Common myeloid progenitor, CD34-positive (primary cell): ENCODE data around the gene POLDIP3.
"Not testable (repeated sequence)": the region's sequence is repeated elsewhere in the genome, so short reads cannot be mapped to it uniquely, and the experiment has no call there.

Experiments
- CTCF ChIA-PET: fragments of 350-600 bp; sonication (Branson Sonifier 250); formaldehyde crosslinking; loops from one replicate; lab custom pipeline; 2021; ENCODE audit warnings: antibody characterized with exemption; lab: Charles Lee
- POLR2A ChIA-PET: fragments of 350-600 bp; sonication (Branson Sonifier 250); formaldehyde crosslinking; loops from one replicate; lab custom pipeline; 2021; ENCODE audit warnings: antibody characterized with exemption; lab: Charles Lee
- DNase-seq, 3 donors: peaks; one replicate each; pipeline versions ENCODE4 v3.0.0 to v3.0.0-alpha.2; 2013
- H3K27ac ChIP-seq, 2 experiments: 1 replicate in 1 of 2; 2 replicates in 1 of 2; pipeline ENCODE4 v1.7.0; 2013; ENCODE audit warnings: inconsistent platforms in 2 of 2, low read length in 2 of 2, mild to moderate bottlenecking in 2 of 2, low read depth in 1 of 2, moderate library complexity in 1 of 2; ENCODE audit not compliant: severe bottlenecking in 2 of 2, insufficient read depth in 1 of 2, poor library complexity in 1 of 2
- H3K27me3 ChIP-seq, 5 experiments: replicated peaks in 2 of 5; 1 replicate in 3 of 5; 2 replicates in 2 of 5; pipeline versions ENCODE4 v1.6.1 to v1.7.0; 2013; ENCODE audit warnings: low read length in 4 of 5, mild to moderate bottlenecking in 2 of 5, moderate library complexity in 2 of 5, inconsistent platforms in 1 of 5; ENCODE audit not compliant: insufficient read depth in 5 of 5, control insufficient read depth in 4 of 5
- H3K36me3 ChIP-seq, 4 experiments: 1 replicate in 2 of 4; 2 replicates in 2 of 4; pipeline versions ENCODE4 v1.6.1 to v1.7.0; 2013; ENCODE audit warnings: low read length in 3 of 4, control low read depth in 1 of 4, mild to moderate bottlenecking in 1 of 4; ENCODE audit not compliant: control insufficient read depth in 4 of 4, insufficient read depth in 4 of 4
- H3K4me1 ChIP-seq, 4 experiments: 1 replicate in 3 of 4; 2 replicates in 1 of 4; pipeline versions ENCODE4 v1.6.1 to v1.7.1; 2013; ENCODE audit warnings: low read length in 3 of 4, mild to moderate bottlenecking in 3 of 4, control low read depth in 1 of 4, inconsistent platforms in 1 of 4, moderate library complexity in 1 of 4; ENCODE audit not compliant: control insufficient read depth in 4 of 4, insufficient read depth in 4 of 4; ENCODE audit errors: control extremely low read depth in 1 of 4
- H3K4me3 ChIP-seq, 7 experiments: 1 replicate in 4 of 7; 2 replicates in 3 of 7; pipeline versions ENCODE4 v1.5.1 to v1.7.0; 2013; ENCODE audit warnings: mild to moderate bottlenecking in 7 of 7, low read length in 6 of 7, moderate library complexity in 6 of 7, inconsistent platforms in 2 of 7, low read depth in 2 of 7, control low read depth in 1 of 7; ENCODE audit not compliant: insufficient read depth in 4 of 7, control insufficient read depth in 1 of 7; ENCODE audit errors: extremely low read depth in 1 of 7
- H3K9me3 ChIP-seq, 5 experiments: 1 replicate in 4 of 5; 2 replicates in 1 of 5; pipeline versions ENCODE4 v1.6.1 to v1.7.1; 2013; ENCODE audit warnings: low read length in 4 of 5, mild to moderate bottlenecking in 2 of 5, inconsistent platforms in 1 of 5, low read depth in 1 of 5, moderate library complexity in 1 of 5; ENCODE audit not compliant: control insufficient read depth in 4 of 5, insufficient read depth in 2 of 5; ENCODE audit errors: control extremely low read depth in 1 of 5
- WGBS: methylation state at CpG from one replicate; pipeline ENCODE4 v1.1.5; 2013; ENCODE audit not compliant: insufficient coverage; 5-methylcytosine and 5-hydroxymethylcytosine counted together

POLDIP3 gene

DNA sequence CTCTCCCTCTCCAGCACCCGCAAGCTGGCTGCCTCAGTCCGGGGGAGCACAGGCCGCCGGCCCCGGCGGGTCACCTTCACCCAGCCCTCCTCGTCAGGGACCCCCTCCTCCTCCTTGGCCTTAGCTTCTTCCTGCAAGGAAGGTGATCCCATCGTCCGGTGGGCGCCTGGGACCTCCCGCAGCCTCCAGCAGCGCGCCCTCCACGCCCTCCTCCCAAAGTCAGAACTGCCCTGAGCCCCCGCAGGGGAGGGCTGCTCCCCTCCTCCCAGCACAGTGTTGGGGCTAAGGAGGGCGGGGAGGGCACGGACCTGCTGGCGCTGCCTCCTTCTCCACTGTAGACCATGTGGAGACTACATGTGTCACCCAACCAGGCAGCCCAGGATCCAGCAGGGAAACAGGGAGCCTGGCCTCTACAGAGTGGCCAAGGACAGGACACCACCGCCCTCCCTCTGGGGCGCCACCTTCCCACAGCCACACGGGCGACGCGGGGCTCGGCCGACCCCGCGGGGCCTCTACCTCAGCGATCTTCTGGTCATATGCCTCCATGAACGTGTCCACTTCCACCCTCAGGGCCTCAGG, 38.6 kb downstream of the POLDIP3 start:
- H3K4me1 ChIP-seq, H3K27ac ChIP-seq, CTCF ChIA-PET, H3K4me3 ChIP-seq, DNase-seq, H3K9me3 ChIP-seq, H3K27me3 ChIP-seq, POLR2A ChIA-PET: not testable (repeated sequence)
- WGBS, result 99% methylated on average over 9 of the region's 30 CpGs
- peaks cover 0 to 46% (median 28%) of the 10 kb centered on the region in 4 experiments for H3K36me3 ChIP-seq

DNA sequence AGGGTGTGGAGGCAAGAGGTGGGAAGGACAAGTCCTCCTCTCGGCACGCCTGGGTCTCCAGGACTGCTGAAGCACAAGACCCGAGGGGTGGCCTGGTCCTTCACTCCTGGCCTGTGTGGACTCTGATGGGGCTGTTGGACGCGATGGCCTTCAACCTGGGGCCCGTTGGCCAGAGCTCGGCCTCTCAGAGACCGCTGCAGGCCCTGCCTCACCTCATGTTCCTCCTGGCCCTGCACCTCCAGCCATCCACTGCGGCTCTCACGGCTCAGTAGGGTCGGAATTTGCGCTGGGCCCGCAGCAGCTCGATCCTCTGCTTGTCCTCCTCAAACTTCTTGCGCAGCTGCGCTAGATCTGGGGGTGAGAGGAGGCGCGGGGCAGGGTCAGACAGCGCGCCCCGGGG, 40.2 kb downstream of the POLDIP3 start:
- CTCF ChIA-PET, H3K4me1 ChIP-seq, DNase-seq, H3K4me3 ChIP-seq, POLR2A ChIA-PET, H3K27me3 ChIP-seq, H3K9me3 ChIP-seq, H3K27ac ChIP-seq: not testable (repeated sequence)
- 98% methylated on average over 7 of the region's 21 CpGs for WGBS
- H3K36me3 ChIP-seq, result peaks cover 0 to 53% (median 28%) of the 10 kb centered on the region in 4 experiments

DNA sequence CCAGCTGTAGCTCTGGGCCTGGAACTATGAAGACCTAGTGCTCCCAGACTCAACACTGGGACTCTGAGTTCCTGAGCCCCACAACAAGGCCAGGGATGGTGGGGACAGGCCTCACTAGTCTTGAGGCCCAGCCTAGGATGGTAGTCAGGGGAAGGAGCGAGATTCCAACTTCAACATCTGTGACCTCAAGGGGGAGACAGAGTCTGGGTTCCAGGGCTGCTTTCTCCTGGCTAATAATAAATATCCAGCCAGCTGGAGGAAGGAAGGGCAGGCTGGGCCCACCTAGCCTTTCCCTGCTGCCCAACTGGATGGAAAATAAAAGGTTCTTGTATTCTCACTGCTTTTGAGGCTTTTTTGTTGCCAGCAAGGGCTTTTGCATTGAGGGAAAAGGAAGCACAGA, 40.6 kb downstream of the POLDIP3 start:
- peaks cover 0 to 54% (median 28%) of the 10 kb centered on the region in 4 experiments for H3K36me3 ChIP-seq
- H3K4me3 ChIP-seq, H3K9me3 ChIP-seq, H3K4me1 ChIP-seq, H3K27me3 ChIP-seq, POLR2A ChIA-PET, DNase-seq, CTCF ChIA-PET, H3K27ac ChIP-seq: not testable (repeated sequence)
- WGBS, result no CpG with 5 or more reads among the region's 1 CpG

DNA sequence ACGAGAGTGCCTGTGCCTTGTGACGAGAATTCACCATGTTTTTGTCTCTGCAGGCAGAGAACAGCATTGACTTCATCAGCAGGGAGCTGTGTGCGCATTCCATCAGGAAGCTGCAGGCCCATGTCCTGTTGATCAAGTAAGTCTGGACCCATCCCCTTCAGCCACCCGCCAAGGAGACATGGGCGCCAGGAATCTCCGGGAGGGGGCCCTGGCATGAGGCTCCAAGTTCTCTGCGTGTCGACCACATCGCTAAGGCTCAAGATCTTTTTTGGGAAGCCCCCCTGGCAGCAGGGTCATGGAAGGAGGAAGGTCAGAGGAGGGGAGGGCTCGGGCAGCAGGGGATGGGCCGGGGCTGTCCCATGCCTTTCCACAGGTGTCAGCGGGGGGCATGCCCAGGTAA, 43.6 kb downstream of the POLDIP3 start:
- CTCF ChIA-PET, H3K27ac ChIP-seq, DNase-seq, H3K9me3 ChIP-seq, H3K27me3 ChIP-seq, POLR2A ChIA-PET, H3K4me3 ChIP-seq, H3K4me1 ChIP-seq: not testable (repeated sequence)
- peaks cover 0 to 35% (median 16%) of the 10 kb centered on the region in 4 experiments for H3K36me3 ChIP-seq
- WGBS, result 98% methylated on average over 8 of the region's 12 CpGs

DNA sequence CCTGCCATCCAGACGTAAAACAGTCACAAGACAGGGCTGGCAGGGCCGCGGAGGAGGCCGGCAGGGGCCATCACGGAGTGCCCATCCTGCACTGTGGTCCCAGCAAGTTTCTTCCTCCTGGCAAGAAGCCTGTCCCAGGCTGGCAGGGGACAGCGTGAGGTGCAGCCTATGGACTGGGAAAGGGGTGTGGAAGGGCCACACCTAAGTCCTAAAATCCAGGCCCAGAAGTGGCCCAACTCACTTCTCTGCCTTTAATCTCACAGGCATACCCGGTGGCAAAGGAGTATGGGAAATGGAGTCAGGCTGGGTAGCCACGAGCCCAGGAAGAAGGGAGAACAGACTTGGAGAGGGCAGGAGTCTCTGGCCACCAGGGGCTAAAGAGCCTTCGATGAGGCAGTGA, 44.1 kb downstream of the POLDIP3 start:
- H3K4me3 ChIP-seq, H3K27ac ChIP-seq, H3K4me1 ChIP-seq, H3K9me3 ChIP-seq, H3K27me3 ChIP-seq, POLR2A ChIA-PET, DNase-seq: not testable (repeated sequence)
- WGBS, result 87% methylated on average over 7 of the region's 9 CpGs
- CTCF ChIA-PET, result interaction anchor here (1.5 kb wide), 1 partner anchor 9 kb away, joined by 6 read pairs; no protein-coding TSS in a partner anchor
- peaks cover 0 to 30% (median 19%) of the 10 kb centered on the region in 4 experiments for H3K36me3 ChIP-seq

DNA sequence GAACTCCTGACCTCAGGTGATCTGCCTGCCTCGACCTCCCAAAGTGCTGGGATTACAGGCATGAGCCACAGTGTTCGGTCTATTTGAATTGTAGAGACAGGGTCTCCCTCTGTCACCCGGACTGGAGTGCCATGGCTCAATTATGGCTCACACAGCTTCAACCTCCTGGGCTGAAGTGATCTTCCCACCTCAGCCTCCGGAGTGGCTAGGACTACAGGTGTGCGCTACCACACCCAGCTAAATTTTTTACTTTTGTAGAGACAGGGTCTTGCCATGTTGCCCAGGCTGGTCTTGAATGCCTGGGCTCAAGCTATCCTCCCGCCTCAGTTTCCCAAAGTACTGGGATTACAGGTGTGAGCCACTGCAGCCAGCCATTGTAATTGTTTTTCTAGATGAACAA, 46.7 kb downstream of the POLDIP3 start:
- H3K4me3 ChIP-seq, H3K4me1 ChIP-seq, DNase-seq, H3K27me3 ChIP-seq, CTCF ChIA-PET, H3K27ac ChIP-seq, H3K9me3 ChIP-seq, POLR2A ChIA-PET: not testable (repeated sequence)
- WGBS, result 78% methylated on average over 5 of the region's 6 CpGs
- peaks cover 0 to 16% (median 13%) of the 10 kb centered on the region in 4 experiments for H3K36me3 ChIP-seq

DNA sequence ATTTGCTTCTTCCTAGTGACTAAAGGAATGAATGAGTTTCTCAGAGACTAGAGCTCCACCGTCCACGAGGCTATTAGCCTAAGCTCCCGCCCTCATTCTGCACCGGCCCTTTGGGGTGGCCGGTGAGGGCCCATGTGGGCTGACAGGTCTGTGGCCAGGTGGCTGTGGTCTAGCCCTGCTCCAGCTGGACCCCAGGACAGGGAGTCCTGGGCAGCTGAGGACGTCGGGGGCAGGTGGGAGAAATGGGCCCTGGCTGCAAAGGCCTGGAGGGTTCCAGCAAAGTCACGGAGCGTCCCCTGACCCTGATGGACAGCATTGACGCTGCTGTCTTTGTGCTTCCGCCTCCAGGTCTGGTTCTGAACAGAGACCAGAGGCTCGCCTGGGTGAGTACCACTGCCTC, 48.7 kb downstream of the POLDIP3 start:
- CTCF ChIA-PET, result interaction anchor here (0.6 kb wide), 1 partner anchor 83 kb away, joined by 3 read pairs; no protein-coding TSS in a partner anchor
- Histone ChIP-seq H3K27ac (no peak overlapping the region), H3K27me3 (no peaks in the 10 kb centered on the region), H3K9me3 (no peaks in the 10 kb centered on the region), H3K36me3 (peaks cover 0 to 10% (median 5%) of the 10 kb centered on the region in 4 experiments), H3K4me3 (no peak overlapping the region), H3K4me1 (peaks cover 0 to 15% (median 13%) of the 10 kb centered on the region in 4 experiments)
- POLR2A ChIA-PET, result no interaction called here
- WGBS, result 97% methylated on average over 9 of the region's 12 CpGs
- DNase-seq, result no peak
